B cell (primary cell): Measurements from ENCODE around the gene MUC3A.

Source experiments
- CTCF ChIP-seq: fragments of 200-600 bp; IDR thresholded peaks from one replicate; pipeline ENCODE4 v1.8.0; 2022; ENCODE audit warnings: antibody characterized with exemption, mild to moderate bottlenecking
- EZH2 ChIP-seq: IDR thresholded peaks from 2 replicates; pipeline ENCODE4 v1.6.1; 2012; ENCODE audit warnings: borderline replicate concordance, low read depth, mild to moderate bottlenecking, moderate library complexity, low read length; ENCODE audit not compliant: insufficient read depth, poor library complexity, severe bottlenecking

- TF ChIP-seq CTCF, result no peak
- no peak for TF ChIP-seq EZH2
Measured at GRCh38 chr7:100968031-100968430, 18.7 kb downstream of the MUC3A start.
